PC-3 (cell line): ENCODE measurements around the gene ZDHHC7. TPM values are rescaled to one million over a fixed set of nuclear protein-coding genes. Genes with fewer than 3 reads are reported as not detected.

ENCODE experiments used
- ATAC-seq: fragments of 200-7000 bp; cut with Tn5 transposase; 2 replicates; pipeline ENCODE4 v1.9.1; 2020; ENCODE audit warnings: mild to moderate bottlenecking, moderate library complexity
- BruUV-seq: library from RNA; stranded (reverse); fragments of 400-500 nt; replicated peaks from 2 replicates; lab custom pipeline; 2021; lab: Mats Ljungman, UMichigan
- CTCF ChIA-PET: fragments of 300-600 bp; sonication (Branson Sonifier 250); formaldehyde crosslinking; loops from one replicate; lab custom pipeline; 2022; ENCODE audit warnings: antibody characterized with exemption; lab: Charles Lee
- POLR2A ChIA-PET: fragments of 300-600 bp; sonication (Branson Sonifier 250); formaldehyde crosslinking; loops from one replicate; lab custom pipeline; 2022; ENCODE audit warnings: antibody characterized with exemption; ENCODE audit not compliant: unreplicated experiment; lab: Charles Lee
- DNase-seq: peaks from one replicate; pipeline ENCODE4 v3.0.0-alpha.2; 2015
- H2AFZ ChIP-seq: fragments of 300-600 bp; sonication (generic); 2 replicates; pipeline ENCODE4 v1.6.0; 2016; ENCODE audit warnings: antibody characterized with exemption, low read length
- H3F3A ChIP-seq: fragments of 300-600 bp; sonication (generic); one replicate; pipeline ENCODE4 v1.6.0; 2017; ENCODE audit warnings: antibody characterized with exemption, low read length, control low read depth, mild to moderate bottlenecking; ENCODE audit not compliant: unreplicated experiment
- H3K27ac ChIP-seq: fragments of 300-600 bp; sonication (generic); 2 replicates; pipeline ENCODE4 v1.5.1; 2016; ENCODE audit warnings: mild to moderate bottlenecking, low read length
- H3K27me3 ChIP-seq: fragments of 300-600 bp; sonication (generic); 2 replicates; pipeline ENCODE4 v1.6.1; 2016; ENCODE audit warnings: low read length, mixed read lengths
- H3K36me3 ChIP-seq: fragments of 300-600 bp; sonication (generic); 2 replicates; pipeline ENCODE4 v1.6.1; 2016; ENCODE audit warnings: low read depth, mixed run types, low read length, mixed read lengths
- H3K4me1 ChIP-seq: fragments of 300-600 bp; sonication (generic); 2 replicates; pipeline ENCODE4 v1.5.1; 2016; ENCODE audit warnings: low read length; ENCODE audit not compliant: insufficient read depth
- H3K4me2 ChIP-seq: fragments of 300-600 bp; sonication (generic); 2 replicates; pipeline ENCODE4 v1.6.0; 2016; ENCODE audit warnings: low read length
- H3K4me3 ChIP-seq: fragments of 300-600 bp; sonication (generic); 2 replicates; pipeline ENCODE4 v1.5.1; 2016; ENCODE audit warnings: mild to moderate bottlenecking, low read length, mixed read lengths
- H3K79me2 ChIP-seq: fragments of 300-600 bp; sonication (generic); 2 replicates; pipeline ENCODE4 v1.6.1; 2017; ENCODE audit warnings: low read length, mixed read lengths
- H3K9ac ChIP-seq: fragments of 300-600 bp; sonication (generic); 2 replicates; pipeline ENCODE4 v1.6.0; 2016; ENCODE audit warnings: mild to moderate bottlenecking, low read length
- H3K9me2 ChIP-seq: fragments of 300-600 bp; sonication (generic); replicated peaks from 2 replicates; pipeline ENCODE4 v1.6.1; 2016; ENCODE audit warnings: mixed run types, low read length, mixed read lengths
- H3K9me3 ChIP-seq: fragments of 300-600 bp; sonication (generic); 2 replicates; pipeline ENCODE4 v1.6.1; 2016; ENCODE audit warnings: low read length, mixed read lengths
- H4K20me1 ChIP-seq: fragments of 300-600 bp; sonication (generic); 2 replicates; pipeline ENCODE4 v1.6.1; 2016; ENCODE audit warnings: low read length, mixed read lengths
- CTCF ChIP-seq: fragments of 300-600 bp; sonication (generic); conservative IDR thresholded peaks from 2 replicates; pipeline ENCODE4 v1.5.1; 2017; ENCODE audit warnings: antibody characterized with exemption, low read depth, mild to moderate bottlenecking, low read length
- EZH2 ChIP-seq: fragments of 300-600 bp; sonication (generic); IDR thresholded peaks from one replicate; pipeline ENCODE4 v1.6.1; 2017; ENCODE audit warnings: antibody characterized with exemption, mild to moderate bottlenecking, low read length; ENCODE audit not compliant: unreplicated experiment
- EZH2phosphoT487 ChIP-seq: fragments of 300-600 bp; sonication (generic); IDR thresholded peaks from 2 replicates; pipeline ENCODE4 v1.6.1; 2018; ENCODE audit warnings: mild to moderate bottlenecking, antibody characterized with exemption, low read length, borderline replicate concordance
- intact Hi-C: fragments of 100-400 bp; cut with micrococcal nuclease; formaldehyde crosslinking; loops from 2 replicates; pipeline ENCODE4 v1.9.0; 2023
- total RNA-seq: library from RNA; depleted of rRNA; stranded (reverse); fragments of >200 nt; gene quantifications from 2 replicates; pipeline ENCODE4 v1.2.3, GENCODE V29; 2014

The ZDHHC7 gene
- total RNA-seq, 1 experiment from 2014 or later = 42.1 TPM

DNA sequence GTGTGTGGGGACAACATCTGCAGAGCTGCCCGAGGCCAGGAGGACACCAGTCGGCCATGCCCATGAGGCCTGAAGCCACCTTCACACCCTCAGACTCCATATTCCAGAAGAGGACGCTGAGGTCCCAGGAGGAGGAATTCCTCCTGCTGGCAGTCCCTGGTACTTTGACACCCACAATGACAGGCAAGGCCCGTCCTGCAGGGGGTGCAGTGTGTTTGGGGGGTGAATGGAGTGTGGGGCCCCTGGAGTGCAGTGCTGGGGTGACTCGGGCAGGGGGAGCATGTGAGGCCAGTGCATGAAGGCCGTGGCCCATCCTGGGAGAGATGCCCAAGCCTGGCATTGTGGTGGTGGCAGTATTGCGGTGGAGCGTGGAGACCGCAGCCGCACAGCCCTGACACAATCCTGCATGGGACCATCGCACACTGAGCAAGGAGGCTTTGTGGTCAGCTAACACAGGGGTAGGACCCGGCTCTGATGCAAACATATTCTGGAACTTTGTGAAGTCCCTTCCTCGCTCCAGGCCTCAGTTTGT is 52.2 kb downstream of the ZDHHC7 start:
- Histone ChIP-seq H3K36me3 (no peaks in the 10 kb centered on the region), H3K9me2 (no peaks in the 10 kb centered on the region), H3F3A (no peaks in the 10 kb centered on the region), H3K4me1 (no peaks in the 10 kb centered on the region), H3K9me3 (no peaks in the 10 kb centered on the region), H3K79me2 (no peaks in the 10 kb centered on the region), H4K20me1 (no peaks in the 10 kb centered on the region), H3K27ac (no peak overlapping the region), H3K4me2 (no peak overlapping the region), H3K4me3 (no peak overlapping the region), H3K27me3 (no peaks in the 10 kb centered on the region), H3K9ac (no peak overlapping the region), H2AFZ (no peak overlapping the region)
- BruUV-seq = no TSS peak
- POLR2A ChIA-PET = no interaction called here
- peak; percentile 13 for DNase-seq
- TF ChIP-seq CTCF = peak; percentile 56
- TF ChIP-seq EZH2phosphoT487 = no peak
- intact Hi-C loops = no loop called here
- ATAC-seq = peak; percentile 37; the same call in 1 of the 2 replicates
- CTCF ChIA-PET = no interaction called here

DNA sequence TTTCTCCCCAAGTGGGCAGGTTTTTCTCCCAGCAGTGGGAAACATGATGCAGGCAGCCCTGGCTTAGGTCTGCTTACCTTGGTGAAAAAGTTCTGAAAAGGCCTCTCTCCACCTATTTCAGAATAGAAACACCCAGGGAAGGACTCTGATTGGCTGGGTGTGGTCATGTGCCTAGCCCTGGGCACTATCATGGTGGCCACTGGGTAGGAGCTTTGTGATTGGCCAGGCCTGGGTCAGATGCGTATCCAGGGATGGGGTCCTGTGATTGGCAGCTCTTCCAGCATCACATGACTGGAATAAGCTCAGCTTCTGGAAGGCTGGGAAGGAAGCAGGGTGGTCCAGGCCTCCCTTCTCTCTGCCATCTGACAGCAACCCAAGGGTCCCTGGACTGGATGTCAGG is 53.5 kb downstream of the ZDHHC7 start:
- no peaks in the 10 kb centered on the region for H3K79me2 ChIP-seq
- no peak overlapping the region for H3K9ac ChIP-seq
- intact Hi-C loops = no loop called here
- no peaks in the 10 kb centered on the region for H3K36me3 ChIP-seq
- BruUV-seq = no TSS peak
- no peak for DNase-seq
- H3K4me2 ChIP-seq = no peak overlapping the region
- H3K9me3 ChIP-seq = no peaks in the 10 kb centered on the region
- H4K20me1 ChIP-seq = no peaks in the 10 kb centered on the region
- H2AFZ ChIP-seq = no peak overlapping the region
- H3F3A ChIP-seq = no peaks in the 10 kb centered on the region
- POLR2A ChIA-PET = no interaction called here
- no peak overlapping the region for H3K4me3 ChIP-seq
- CTCF ChIA-PET = no interaction called here
- TF ChIP-seq EZH2 (no peak), CTCF (no peak), EZH2phosphoT487 (no peak)
- no peak for ATAC-seq
- no peaks in the 10 kb centered on the region for H3K9me2 ChIP-seq
- no peaks in the 10 kb centered on the region for H3K27me3 ChIP-seq
- no peak overlapping the region for H3K27ac ChIP-seq
- no peaks in the 10 kb centered on the region for H3K4me1 ChIP-seq

- DNase-seq = no peak
- Histone ChIP-seq H3K27ac (no peak overlapping the region), H3F3A (no peaks in the 10 kb centered on the region), H3K4me3 (no peak overlapping the region), H3K9ac (no peak overlapping the region), H3K4me1 (no peaks in the 10 kb centered on the region), H3K4me2 (no peak overlapping the region), H3K36me3 (no peaks in the 10 kb centered on the region), H3K9me2 (no peaks in the 10 kb centered on the region), H4K20me1 (no peaks in the 10 kb centered on the region), H3K27me3 (no peaks in the 10 kb centered on the region), H2AFZ (no peak overlapping the region), H3K9me3 (no peaks in the 10 kb centered on the region), H3K79me2 (no peaks in the 10 kb centered on the region)
- intact Hi-C loops = no loop called here
- POLR2A ChIA-PET = no interaction called here
- no peak for ATAC-seq
- CTCF ChIA-PET = no interaction called here
- TF ChIP-seq CTCF = no peak
- no peak for TF ChIP-seq EZH2
- TF ChIP-seq EZH2phosphoT487 = no peak
- BruUV-seq = no TSS peak
Measured at GRCh38 chr16:84957192-84957591, 54.1 kb downstream of the ZDHHC7 start.
